HG03103 (cell line): ENCODE data around the gene ZNF92.
"Not testable (repeated sequence)": the region's sequence is repeated elsewhere in the genome, so short reads cannot be mapped to it uniquely, and the experiment has no call there.

ENCODE experiments used
- ATAC-seq: cut with Tn5 transposase; IDR thresholded peaks from one replicate; pipeline ENCODE4 v1.9.1; 2021; ENCODE audit warnings: low read depth; ENCODE audit not compliant: unreplicated experiment

Gene ZNF92

GRCh38 chr7:65422670-65423069 is 49.0 kb downstream of the ZNF92 start:
- no peak for ATAC-seq

- not testable (repeated sequence) for ATAC-seq
These were observed 49.6 kb downstream of the ZNF92 start for GRCh38 chr7:65423286-65423685.

- ATAC-seq, result no peak
These were observed 56.1 kb downstream of the ZNF92 start for GRCh38 chr7:65429642-65430343.

- no peak for ATAC-seq
These were observed 56.9 kb downstream of the ZNF92 start for GRCh38 chr7:65430344-65431186.

GRCh38 chr7:65434307-65434706 is 60.7 kb downstream of the ZNF92 start:
- no peak for ATAC-seq

GRCh38 chr7:65436163-65436562 is 62.5 kb downstream of the ZNF92 start:
- no peak for ATAC-seq

- ATAC-seq, result no peak
These were observed 64.9 kb downstream of the ZNF92 start for GRCh38 chr7:65438598-65438997.

GRCh38 chr7:65441010-65441409 is 67.4 kb downstream of the ZNF92 start:
- no peak for ATAC-seq

- no peak for ATAC-seq
These were observed 70.7 kb downstream of the ZNF92 start for GRCh38 chr7:65444205-65444842.

- no peak for ATAC-seq
These were observed 71.5 kb downstream of the ZNF92 start for GRCh38 chr7:65444899-65445823.

- ATAC-seq, result not testable (repeated sequence)
These were observed 73.4 kb downstream of the ZNF92 start for GRCh38 chr7:65447041-65447440.

GRCh38 chr7:65448816-65449504 is 75.3 kb downstream of the ZNF92 start:
- no peak for ATAC-seq

GRCh38 chr7:65449505-65449852 is 75.8 kb downstream of the ZNF92 start:
- no peak for ATAC-seq
